Stimulated activated CD8-positive, alpha-beta memory T cell treated with anti-CD3 and anti-CD28 coated beads, Interleukin-12 subunit alpha, Interleukin-12 subunit beta, amount 100 ng/mL, for 24 hours (primary cell): ENCODE measurements around the gene SVIP.
A peak's percentile ranks its signal among the peaks of the same experiment; 100 is the strongest.

ENCODE experiments used
- DNase-seq: peaks from one replicate; pipeline ENCODE4 v3.0.0-alpha.2; 2020; ENCODE audit errors: extremely low read depth

SVIP gene, protein sequence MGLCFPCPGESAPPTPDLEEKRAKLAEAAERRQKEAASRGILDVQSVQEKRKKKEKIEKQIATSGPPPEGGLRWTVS

DNA sequence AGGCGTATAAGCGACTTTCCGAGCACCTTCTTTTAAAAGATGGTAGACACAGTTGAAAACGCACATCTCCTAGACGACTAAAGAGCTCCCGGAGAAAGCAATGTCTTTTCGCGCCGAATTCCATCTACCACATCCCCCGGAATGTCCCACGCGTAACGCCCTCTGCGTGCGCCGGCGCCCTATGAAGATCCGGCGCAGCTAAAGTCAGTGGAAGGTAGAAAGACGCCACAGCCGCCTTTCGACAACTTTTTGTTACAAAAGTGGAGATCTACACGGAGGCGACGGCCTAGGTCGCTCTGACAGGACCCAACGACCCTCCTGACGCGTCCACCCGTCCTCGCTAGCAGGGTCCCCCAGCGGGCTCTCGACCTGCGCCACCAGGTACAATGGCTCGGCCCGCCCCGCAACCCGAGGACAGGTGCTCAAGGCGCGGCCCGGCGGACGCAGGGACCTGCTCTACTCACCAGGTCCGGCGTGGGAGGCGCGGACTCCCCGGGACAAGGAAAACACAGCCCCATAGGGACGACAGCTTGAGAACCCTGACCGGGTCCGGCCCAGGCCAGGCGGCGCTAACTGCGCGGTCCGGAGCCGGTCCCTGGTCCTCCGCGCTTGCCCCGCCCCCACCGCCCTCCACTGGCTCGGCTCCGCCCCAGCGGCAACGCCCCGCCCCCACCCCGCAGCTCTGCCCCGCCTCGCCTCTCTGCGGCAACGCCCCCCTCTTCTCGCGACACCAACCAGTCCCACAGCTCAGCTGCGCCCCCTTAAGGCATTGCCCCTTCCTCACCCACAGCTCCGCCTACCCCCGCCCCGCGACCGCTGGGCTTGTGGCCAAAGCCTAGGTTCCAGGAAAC is at the start of gene SVIP:
Gene SVIP (minus strand): TSS at position 571 of the 851 bp plus-strand sequence. CDS start 53 bp downstream, at position 518.
- DNase-seq, result peak; percentile 87

DNA sequence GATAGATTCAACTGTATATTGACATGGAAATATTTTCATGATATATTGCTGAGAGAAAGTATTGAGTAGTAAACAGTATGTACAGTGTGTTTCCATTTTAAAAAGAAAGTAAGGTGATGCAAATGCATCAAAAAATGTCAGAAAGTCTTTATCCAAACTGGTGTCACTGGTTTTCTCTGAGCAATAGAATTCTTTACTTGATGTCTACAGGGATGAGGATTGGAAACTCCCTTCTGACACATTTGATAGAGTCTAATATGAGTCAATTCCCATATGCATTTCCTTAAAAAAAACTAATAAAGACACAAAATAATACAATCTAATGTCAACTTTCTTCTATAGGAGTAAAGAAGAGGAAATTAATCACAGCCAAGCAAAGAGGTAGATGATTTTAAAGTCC is 49.0 kb upstream of the SVIP start:
- DNase-seq, result no peak

DNA sequence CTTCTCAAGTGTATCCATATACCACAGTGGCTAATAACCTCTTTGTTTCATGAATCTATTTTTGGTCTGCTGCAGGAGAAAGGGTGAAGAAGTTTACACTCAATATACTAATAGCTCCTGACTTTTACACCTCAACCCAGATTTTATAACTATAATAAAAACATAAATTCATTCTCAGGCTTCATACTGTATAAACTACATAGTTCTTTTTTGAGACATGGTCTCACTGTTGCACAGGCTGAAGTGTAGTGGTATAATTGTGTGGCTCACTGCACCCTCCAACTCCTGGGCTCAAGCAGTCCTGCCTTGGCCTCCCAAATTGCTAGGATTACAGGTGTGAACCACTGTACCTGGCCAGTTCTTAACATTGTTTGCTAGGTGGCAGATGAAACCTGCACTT is 48.4 kb upstream of the SVIP start:
- no peak for DNase-seq

DNA sequence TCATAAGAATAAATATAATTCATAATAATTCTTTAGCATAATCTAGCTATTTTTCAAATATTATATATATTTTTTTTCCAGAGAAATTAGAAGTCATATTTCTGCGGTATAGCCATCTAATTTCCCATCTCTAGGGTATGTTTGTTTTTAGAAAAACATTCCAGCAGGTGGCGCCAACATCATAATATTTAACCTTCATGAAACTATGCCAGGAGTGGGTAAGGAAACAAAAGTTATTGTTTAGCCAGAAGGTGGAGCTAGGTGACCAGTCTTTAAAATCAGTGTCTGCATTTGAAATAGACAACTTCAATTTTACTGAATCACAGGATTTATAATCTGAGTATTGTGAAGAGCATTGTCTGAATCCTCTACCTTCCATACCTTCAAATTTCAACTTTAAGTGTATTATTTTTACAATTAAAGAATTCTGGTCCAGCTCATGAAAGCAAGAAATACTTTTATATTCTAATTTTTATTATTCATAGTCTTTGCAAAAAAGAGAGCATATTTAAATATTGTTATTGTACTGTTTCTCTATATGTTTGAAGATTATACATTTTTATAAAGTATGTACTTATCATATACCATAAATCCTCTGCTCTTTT is 46.4 kb upstream of the SVIP start:
- no peak for DNase-seq

DNA sequence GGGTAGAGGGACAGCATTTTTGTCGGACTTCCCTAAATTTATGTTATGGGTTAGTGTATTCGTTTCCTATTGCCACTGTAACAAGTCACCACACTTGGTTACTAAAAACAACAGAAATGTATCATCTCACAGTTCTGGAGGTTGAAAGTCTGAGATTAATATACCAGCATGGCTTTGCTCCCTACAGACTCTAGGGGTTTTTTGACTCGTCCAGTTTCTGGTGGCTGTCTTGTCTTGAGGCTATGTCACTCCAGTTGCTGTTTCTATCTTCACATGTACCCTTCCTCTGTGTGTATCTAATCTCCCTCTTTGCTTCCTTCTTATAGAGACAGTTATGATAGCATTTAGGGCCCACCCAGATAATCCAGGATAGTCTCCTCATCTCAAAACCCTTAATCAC is 39.7 kb upstream of the SVIP start:
- no peak for DNase-seq

DNA sequence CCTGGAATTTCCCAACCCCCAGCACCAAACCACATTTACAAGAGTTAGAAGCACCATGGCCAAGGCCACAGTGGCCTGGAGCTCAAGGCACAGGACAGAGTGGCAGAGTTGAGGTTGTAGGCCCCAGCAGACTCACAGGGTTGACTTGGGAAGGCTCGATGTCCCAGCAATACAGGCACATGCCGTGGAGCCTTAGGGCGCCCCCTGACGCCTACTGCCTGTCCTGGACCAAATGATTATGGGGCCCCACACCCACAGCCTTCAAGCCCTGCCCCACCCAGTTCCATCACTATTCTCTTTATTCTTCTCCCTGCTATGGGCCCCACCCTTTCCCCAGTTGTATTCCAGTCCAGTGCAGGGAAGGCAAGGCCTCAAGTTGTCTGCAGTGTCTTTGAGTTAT is 30.6 kb upstream of the SVIP start, which contains the start of gene CCDC179:
Gene CCDC179 (minus strand): TSS at position 234 of the 400 bp plus-strand sequence. CDS start 53 bp downstream, at position 181.
- no peak for DNase-seq

DNA sequence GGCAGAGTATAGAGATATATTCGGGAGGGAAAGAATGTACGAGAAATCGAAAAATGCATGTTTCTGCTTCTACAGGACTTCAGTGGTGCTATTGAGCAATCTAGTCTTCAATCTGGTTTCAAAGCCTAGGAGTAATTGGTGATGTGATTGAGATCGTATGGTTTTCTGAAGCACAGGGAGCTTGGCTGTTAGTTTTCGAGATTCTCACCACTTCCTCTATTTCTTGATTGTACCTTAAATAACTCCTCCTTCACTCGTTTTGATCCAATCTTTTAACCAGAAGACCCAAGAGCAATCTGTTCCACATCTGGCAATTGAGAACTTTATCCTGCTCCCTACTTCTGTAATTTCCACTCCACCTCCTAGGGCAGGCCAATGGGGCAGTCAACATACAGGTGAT is 30.2 kb upstream of the SVIP start:
- DNase-seq, result no peak

DNA sequence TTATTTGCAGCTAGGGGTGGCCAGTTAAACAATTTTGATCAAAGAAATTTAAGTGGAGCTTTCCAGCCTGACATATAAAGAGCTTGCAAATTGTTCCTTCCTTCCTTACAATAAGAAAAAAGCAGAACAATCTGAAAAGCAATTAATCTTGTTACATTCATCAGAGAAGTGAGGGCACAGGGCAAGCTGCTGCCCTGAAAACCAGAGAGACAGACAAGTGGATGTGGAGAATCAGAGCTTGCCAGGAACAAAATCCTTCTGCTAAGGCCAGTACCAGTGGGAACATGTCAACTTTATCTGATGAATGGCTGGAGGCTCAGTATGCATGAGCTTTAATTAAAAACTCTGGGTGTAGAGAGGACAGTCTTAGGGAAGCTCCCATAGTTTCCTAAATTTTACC is 21.9 kb upstream of the SVIP start:
- no peak for DNase-seq

DNA sequence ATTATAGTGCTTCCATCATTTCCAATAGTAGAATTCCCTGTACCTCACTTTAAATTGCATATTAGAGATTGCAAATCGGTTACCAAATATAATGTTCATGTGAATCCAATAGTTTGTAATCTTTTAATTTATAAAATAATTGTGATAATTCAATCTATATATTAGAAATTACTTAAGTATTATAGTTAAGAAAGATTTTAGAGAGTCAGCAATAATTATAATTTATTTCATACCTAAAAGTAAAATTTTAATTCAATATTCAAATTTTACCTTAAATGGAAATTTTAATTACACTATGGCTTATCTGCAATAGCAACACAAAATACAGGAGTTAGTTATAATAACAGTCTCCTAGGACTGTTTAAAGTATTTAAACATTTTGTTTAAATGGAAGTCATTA is 17.1 kb upstream of the SVIP start:
- DNase-seq, result no peak

DNA sequence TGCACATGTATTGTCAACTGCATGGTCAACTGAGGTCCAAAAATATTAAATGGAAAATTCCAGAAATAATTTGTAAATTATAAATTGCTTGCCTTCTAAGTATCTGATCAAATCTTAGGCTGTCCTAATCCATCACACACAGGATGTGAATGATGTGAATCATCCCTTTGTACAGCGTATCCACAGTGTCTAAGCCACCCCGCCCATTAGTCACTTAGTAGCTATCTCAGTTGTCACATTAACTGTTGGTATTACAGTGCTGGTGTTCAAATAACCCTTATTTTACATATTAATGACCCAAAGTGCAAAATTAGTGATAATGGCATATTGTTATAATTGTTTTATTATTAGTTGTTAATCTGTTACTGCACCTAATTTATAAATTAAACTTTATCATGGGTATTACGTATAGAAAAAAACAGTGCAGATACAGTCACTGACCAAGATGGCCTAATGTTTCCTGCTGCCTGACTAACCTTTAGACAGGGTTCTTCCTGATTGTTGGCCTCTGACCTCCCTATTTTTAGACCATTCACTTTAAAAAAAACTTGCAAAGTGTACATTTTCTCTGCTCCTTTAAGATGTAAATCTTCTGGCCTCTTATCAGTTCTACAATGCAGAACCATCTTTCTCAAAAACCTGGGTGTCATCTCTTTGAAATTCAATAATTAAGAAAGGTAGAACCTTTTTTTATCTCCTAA is 2.9 kb upstream of the SVIP start:
- DNase-seq, result no peak

DNA sequence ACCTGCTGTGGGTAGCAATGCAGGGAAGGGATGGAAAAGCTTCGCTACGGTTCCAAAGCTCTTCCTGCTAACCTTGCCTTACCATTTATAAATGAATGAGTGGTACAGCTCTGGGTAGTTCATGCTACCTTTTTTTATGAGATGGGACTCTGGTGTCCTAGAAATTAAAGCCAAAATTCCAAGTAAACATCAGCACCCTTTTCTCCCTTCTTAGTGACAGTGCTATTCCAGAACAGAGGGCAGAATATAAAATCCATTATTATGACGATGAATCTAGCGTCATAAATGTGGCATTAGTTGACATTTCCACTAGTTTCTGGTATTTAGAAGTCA is 447 bp upstream of the SVIP start:
- no peak for DNase-seq

DNA sequence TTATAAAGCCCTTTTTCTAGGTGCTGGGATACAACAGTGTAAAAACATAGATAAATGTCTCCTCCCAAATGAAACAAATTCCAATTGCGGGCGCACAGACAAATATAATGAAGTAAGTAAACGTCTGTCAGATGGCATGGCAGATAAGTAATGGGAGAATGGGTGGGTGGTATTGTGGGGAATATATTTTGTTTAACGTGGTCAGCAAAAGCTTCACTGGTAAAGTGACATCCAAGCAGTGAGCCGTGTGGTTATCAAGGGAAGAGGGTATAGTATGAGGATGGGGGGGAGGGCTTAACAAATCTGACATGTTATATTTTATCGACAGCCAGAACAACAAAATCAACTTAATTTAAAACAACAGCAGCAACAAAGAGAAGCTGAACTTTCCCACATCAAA is 1.2 kb downstream of the SVIP start:
- no peak for DNase-seq

DNA sequence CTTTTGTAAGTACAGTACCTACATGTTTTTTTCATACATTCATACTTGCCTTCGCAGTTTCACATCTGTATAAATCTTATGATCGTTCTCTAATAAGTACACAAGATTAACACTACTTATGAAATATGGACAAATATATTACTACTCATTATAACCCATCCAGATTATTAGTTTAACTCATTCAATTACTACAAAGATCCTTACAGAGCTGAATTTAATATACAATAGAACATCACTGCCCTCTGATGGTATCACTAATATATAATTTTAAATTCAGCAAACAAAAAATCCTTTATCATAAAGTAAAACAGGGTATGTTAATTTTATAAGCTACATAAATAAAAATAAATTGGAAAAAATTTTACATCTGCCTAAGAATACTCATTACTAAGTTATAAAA is 7.4 kb downstream of the SVIP start:
- DNase-seq, result no peak

DNA sequence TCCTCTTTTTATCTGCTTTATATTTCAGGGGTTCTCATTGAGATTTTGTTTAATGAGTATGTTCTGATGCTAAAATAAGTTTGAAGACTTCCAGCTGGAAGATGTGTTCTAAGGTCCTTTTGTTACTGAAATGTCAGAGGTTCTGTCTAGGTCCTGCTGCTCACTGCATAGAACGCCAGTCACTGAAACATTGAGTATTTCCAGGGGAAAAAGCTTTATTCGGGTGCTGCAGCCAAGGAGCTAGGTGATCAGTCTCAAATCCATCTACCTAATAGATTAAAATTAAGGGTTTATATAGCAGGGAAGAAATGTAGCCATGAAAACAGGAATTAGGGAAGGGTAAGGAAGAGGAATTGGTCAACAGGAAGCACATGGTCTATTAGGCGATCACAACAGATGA is 19.7 kb downstream of the SVIP start:
- DNase-seq, result no peak

DNA sequence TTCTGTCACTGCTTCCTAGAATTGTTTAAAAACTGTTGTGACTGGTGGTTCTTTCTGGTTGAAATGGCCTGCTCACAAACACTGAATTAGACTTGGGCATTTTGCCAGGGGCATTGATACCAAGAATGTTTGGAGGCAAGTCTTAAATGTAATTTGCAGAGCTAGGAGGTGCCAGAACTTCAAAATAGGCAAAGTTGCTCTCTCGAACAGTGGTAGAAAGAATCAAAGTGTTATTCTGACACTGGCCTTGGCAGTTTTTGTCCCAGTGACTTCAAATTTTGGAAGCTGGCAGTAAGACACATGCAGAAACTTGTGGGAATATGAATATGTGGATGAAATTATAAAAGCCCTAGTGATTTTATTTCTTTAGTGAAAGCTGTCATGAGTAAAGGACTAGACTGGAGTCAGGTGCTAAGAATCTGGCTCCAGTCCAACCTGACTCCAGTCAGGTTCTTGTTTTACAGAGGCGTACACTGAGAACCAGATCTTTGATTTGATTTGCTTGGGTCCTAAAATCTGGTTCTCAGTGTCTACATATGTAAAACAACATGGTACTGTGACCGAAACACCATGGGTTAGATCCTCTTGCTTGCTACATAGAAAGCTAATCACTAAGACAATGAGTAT is 20.9 kb downstream of the SVIP start:
- no peak for DNase-seq

DNA sequence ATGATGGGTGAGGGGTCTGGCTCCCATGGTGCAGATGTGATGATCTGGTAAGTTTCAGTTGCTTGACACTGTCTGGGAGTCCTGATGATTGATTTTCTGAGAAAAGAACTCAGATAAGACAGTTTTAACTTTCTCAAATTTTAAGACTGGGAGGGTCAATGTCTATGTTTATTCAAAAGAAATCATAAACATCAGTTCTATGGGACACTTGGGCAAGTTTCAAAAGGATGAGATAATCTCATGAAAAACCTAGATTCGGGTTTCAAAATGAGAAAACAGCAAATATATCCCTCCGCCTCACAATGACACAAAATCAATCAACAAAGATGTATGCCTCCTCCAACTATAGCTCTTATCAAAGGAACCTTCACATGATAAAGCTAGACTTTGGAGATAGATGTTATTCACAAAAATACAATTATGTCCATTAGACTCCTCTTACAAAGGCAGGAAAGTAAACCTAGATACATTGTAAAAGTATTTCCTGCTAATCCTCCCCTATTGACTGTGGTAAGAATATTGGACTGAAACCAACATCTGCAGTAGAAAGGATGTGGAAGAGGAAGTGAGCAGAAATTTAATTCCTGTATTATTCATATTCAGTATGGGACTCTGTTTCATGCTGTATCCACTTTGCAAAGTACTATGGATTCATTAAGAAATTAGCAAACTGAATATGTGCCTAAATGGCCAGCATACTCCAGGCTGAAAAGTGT is 21.6 kb downstream of the SVIP start:
- no peak for DNase-seq

DNA sequence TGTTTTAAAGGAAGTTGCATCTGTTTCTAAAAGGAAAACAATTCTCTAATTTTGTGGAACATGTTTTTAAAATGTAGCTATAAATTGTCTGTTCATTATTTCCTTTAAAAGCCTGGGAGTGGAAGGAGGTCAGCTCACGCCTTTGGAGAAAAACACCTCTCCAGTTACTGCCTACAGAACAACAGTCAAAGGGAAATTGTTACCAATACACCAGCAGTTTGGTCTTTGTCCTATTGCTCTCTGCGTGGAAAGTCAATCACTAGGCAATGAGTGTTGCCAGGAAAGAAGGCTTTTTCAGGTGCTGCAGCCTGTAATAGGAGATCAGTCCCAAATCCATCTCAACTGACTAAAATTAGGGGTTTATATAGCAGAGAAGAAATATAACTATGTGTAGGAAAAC is 22.2 kb downstream of the SVIP start:
- no peak for DNase-seq

DNA sequence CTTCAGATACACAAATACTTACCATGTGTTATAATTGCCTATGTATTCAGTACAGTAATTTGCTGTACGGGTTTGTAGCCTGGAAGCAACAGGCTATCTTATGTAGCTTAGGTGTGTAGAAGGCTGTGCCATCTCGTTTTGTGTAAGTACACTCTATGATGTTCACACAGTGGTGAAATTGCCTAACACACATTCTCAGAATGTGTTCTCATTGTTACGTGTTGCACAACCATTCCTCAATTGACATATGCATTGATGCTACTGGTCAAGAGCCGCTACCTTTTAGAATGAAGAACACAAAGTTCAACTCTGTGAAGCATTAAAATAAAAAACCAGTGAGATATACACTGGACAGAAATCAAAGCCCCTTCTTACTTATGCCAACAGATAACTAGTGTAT is 26.7 kb downstream of the SVIP start:
- no peak for DNase-seq

DNA sequence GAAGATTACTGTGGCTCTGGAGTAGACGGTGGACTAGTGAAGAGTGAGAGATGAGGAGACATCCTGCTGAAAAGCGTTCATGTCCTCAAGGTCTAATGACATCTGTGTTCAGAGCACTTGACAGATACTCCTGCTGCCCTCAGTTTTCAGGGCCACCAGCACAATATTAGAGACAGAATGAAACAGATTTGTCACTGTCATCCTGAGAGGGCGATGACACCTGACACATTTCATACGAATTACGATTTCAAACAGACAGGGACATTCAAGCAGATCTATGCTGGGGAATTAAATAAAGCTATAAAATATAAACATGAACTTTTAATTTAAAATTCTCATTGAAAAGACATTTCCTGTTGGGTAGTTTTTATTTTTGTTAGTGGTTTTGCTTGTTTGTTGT is 29.1 kb downstream of the SVIP start:
- no peak for DNase-seq

DNA sequence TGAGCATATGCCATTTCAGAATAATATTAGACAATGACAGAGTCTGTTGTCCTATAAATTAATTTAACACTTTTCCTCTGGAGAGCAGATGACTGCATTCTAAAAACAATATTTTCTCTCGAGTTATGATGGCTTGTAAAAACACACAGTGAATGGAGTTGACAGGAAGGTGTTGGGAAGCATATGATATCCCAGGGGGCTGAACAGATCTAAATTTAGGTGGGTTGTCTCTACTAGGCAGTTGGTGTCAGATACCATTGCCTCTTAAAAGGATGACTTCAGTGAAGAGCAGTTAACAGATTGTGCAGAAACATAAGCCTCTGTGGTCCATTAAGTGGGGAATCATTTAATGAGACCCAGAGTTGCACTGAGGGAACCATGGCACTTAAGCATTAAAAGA is 30.7 kb downstream of the SVIP start:
- DNase-seq, result no peak

DNA sequence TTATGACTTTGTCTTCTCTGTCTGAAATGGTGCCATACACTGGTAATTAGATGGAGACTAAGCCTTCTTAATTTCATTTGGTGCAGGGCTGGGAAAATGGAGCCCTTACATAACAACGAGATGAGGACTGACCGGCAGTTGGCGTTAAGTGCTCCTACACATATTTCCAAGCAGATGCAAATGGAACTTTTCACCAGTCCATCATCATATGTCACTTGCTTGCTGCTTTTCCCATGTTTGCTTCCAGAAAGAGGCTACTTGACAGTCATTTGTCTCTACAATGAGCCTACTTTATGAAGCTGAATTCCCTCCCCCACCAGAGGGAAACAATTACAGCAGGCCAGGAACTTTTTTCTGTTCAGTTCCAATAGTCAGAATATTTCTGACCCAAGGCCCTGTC is 32.6 kb downstream of the SVIP start:
- no peak for DNase-seq

DNA sequence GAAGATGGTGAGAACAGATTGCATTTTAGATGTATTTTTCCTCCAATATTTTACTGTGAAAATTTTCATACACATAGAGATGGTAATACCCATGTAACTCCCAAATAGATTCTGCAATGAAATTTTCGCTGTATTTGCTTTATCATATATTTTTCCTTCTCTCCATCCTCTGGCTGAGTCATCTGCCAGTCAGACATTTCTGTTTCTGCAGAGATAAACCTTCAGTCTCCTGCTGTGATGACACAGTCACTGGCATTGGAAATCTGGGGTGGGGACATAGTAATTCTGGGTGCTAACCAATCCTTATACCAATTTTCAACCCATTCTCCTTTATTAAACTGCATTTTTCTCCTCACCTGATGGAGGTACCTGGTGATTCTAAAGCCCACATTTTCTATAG is 33.7 kb downstream of the SVIP start:
- DNase-seq, result no peak
